ENCODE measurements around the gene TOP1.

The TOP1 gene

DNA sequence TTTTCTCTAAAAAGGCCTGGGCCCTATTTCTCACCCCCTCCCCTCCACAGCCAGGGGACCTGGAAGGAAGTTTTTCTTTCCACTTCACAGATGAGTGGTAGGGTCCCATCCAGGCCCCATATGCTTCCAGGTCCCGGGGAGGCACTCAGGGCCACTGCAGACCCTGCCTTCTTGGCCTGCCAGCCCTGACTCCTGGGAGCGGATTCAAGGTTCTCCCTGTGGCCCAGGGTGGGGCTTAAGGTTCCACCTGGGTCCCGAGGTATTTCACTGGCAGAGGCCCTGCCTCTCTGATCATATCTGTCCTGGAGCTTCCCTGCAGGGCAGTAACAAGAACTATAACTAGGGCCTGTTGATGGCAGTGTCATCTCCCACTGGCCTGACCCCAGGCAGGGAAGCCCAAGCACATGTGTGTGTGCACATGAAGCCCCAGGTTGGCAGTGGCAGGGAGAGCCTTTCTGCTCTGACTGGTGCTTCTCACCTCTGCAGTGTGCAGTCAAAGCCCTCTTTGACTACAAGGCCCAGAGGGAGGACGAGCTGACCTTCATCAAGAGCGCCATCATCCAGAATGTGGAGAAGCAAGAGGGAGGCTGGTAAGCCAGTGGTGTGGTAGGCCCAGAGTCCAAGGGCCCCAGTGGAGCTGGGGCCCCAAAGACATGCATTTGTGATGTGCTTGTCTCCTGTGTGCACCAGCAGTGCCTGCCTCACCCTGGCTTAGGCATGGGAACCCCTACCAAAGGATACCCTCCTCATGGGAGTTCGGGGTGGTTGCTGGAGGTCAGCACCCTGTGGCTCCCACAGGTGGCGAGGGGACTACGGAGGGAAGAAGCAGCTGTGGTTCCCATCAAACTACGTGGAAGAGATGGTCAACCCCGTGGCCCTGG is 139.9 kb downstream of the TOP1 start:
- DNase-seq (ENCODE audit: low read depth), result no peak

- DNase-seq (ENCODE audit: low read depth), result no peak
Observed at GRCh38 chr20:41169162-41169690, 140.6 kb downstream of the TOP1 start.

DNA sequence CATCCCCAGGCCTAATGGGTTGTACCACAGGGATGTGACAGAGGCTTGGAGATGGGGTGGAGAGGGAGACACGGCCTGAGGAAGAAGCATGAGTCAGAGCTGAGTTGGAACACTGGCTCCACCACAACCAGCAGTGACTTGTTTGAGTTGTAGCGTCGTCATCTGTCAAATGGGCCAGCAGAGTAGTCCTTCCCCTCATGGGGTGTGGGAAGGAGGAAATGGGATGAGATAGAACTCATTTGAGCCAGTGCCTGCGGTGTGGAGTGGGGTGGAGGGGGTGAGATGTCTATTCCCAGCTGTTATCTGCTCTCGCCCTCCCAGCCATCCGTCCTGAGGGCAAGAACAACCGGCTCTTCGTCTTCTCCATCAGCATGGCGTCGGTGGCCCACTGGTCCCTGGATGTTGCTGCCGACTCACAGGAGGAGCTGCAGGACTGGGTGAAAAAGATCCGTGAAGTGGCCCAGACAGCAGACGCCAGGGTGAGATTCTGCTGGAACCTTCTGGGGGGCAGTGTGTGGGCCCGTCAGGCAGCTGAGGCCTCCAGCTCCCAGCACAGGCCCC is 141.2 kb downstream of the TOP1 start:
- no peak for DNase-seq (ENCODE audit: low read depth)

DNA sequence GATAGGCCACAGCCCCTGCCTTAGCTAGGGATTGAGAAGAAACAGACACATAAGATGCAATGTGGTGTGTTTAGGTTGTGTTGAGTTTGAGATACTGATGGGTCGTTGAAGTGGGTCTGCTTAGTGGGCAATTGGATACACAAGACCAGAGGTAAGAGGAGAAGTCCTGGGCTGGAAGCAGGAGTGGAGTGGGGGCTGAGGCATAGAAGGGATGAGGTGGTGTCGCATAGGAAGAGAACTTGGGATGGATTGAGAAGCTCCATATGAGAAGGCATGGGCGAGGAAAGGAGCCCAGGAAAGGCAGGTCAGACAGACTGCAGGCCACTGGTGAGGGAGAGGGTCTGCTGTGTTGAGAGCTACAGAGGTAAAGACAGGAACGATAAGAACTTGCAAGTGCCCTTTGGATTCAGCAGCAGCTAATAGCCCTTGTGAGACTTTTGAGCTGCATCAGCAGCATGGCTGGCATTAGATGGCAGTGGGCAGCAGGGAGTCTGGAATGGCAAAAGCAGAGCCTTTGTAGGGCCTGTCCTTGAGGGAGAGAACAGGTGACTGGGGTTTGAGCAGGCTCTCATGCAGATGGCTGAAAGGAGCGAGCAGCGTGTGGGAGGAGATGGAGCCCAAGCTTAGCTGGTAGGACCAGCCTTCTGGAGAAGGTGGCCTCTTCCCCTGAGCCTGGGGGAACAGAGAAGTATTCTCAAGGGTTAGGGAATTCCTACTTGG is 141.9 kb downstream of the TOP1 start:
- DNase-seq (ENCODE audit: low read depth), result no peak

DNA sequence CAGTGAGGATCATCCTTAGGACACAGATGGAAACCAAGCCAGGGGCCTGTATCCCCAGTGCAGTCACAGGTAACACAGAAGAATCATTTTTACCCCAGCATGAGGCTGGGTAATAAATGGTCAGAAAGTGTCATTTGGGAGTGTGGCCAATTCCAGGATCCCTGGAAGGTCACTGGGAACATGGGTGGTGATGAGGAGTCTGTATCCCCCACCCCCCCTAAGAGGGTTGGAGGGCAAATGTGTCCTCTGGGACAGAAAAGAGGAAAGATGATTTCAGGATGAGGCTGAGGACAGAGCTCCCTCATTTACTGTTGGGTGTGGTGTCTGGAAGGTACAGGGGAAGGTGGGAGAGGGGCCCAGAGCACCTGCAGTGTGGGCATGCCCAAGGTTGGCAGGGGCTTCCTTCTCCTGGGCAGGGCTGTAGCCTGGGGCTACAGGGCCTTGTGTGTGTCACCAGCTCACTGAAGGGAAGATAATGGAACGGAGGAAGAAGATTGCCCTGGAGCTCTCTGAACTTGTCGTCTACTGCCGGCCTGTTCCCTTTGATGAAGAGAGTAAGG is 143.2 kb downstream of the TOP1 start:
- no peak for DNase-seq (ENCODE audit: low read depth)

DNA sequence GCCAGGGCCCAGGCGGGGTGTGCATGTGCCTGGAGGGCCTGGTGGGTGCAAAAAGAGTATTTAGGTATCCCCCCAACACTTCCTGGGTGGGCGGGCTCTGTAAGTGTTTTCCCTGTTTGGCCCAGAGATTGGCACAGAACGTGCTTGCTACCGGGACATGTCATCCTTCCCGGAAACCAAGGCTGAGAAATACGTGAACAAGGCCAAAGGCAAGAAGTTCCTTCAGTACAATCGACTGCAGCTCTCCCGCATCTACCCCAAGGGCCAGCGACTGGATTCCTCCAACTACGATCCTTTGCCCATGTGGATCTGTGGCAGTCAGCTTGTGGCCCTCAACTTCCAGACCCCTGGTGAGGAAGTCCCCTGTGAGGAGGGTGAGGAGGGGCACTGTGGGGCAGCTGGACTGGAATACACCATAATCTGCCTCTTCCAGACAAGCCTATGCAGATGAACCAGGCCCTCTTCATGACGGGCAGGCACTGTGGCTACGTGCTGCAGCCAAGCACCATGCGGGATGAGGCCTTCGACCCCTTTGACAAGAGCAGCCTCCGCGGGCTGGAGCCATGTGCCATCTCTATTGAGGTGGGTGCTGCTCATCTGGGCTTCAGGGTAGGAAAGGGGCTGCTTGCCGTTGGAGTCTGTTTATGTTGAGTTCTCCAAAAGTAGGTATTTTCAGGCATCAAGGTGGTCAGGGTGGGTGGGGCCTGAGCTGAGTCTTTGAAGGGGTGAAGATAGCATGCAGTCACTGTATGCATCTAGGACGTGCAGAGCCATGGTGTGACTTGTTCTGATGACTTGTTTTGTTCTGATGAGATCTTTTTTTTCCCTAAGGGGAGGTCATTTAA is 143.9 kb downstream of the TOP1 start:
- no peak for DNase-seq (ENCODE audit: low read depth)

DNA sequence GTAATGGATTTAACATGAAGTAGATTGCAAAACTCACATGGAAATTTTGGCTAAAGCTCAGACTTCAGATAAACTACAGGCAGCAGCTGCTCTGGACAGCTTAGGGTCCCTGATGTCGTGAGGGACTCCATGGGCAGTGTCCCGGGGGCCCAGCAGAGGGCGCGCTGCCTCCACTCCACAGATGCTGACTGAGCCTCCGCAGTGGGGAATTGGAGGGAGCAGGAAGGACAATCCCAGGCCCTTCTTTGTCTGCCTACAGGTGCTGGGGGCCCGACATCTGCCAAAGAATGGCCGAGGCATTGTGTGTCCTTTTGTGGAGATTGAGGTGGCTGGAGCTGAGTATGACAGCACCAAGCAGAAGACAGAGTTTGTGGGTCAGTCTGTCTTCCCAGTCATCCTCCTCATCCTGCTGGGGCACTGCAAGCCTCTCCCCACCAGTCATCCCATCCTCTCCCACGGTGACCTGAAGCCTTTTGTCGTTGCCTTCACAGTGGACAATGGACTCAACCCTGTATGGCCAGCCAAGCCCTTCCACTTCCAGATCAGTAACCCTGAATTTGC is 144.6 kb downstream of the TOP1 start:
- DNase-seq (ENCODE audit: low read depth), result peak; percentile 22

GRCh38 chr20:41173791-41174341 is 145.2 kb downstream of the TOP1 start:
- no peak for DNase-seq (ENCODE audit: low read depth)
